ENCODE measurements around the gene C1S. TPM values are rescaled to one million over a fixed set of nuclear protein-coding genes. Genes with fewer than 3 reads are reported as not detected.
"Not testable (repeated sequence)": the region's sequence is repeated elsewhere in the genome, so short reads cannot be mapped to it uniquely, and the experiment has no call there.

C1S gene
- total RNA-seq, 2 experiments from 2014 or later = 3.6 to 5.2 TPM

GRCh38 chr12:7046383-7047105 lies 14.0 kb upstream of the C1S start:
- no peak overlapping the region for H3K4me2 ChIP-seq (ENCODE audit: low read length)
- H3K27ac ChIP-seq (ENCODE audit: low read depth, low read length, poor library complexity, severe bottlenecking) = no peak overlapping the region
- DNase-seq (ENCODE audit: low spot score) = no peak
- H3K36me3 ChIP-seq (ENCODE audit: insufficient read depth, low read length) = no peaks in the 10 kb centered on the region
- POLR2A ChIA-PET = no interaction called here
- no peaks in the 10 kb centered on the region for H3K9me3 ChIP-seq (ENCODE audit: low read length)
- CTCF ChIA-PET (ENCODE audit: unreplicated experiment) = no interaction called here
- no peaks in the 10 kb centered on the region for H3K79me2 ChIP-seq (ENCODE audit: insufficient read depth, low read depth, low read length)
- BruUV-seq (replicated peaks) = no TSS peak
- H4K20me1 ChIP-seq (ENCODE audit: insufficient read depth, low read length) = no peaks in the 10 kb centered on the region
- no peak for TF ChIP-seq CTCF (conservative IDR thresholded peaks at IDR 0.05; ENCODE audit: low read length)
- no peak for TF ChIP-seq EZH2phosphoT487 (IDR thresholded peaks at IDR 0.05; ENCODE audit: borderline replicate concordance, low read depth, low read length)
- H3K4me3 ChIP-seq (ENCODE audit: low read depth, low read length, poor library complexity, severe bottlenecking) = no peak overlapping the region
- H3K9me2 ChIP-seq (ENCODE audit: insufficient read depth, low read length) = no peaks in the 10 kb centered on the region
- H3K4me1 ChIP-seq (ENCODE audit: insufficient read depth, low read length, poor library complexity, severe bottlenecking) = peaks cover 6% of the 10 kb centered on the region
- intact Hi-C loops (cut with micrococcal nuclease; ENCODE audit: unreplicated experiment) = no loop called here
- no peak overlapping the region for H2AFZ ChIP-seq (ENCODE audit: low read length)

GRCh38 chr12:7047306-7047705 lies 13.2 kb upstream of the C1S start:
- H3K27ac ChIP-seq (ENCODE audit: low read depth, low read length, poor library complexity, severe bottlenecking) = no peak overlapping the region
- H3K79me2 ChIP-seq (ENCODE audit: insufficient read depth, low read depth, low read length) = no peaks in the 10 kb centered on the region
- no peaks in the 10 kb centered on the region for H3K9me2 ChIP-seq (ENCODE audit: insufficient read depth, low read length)
- H3K4me2 ChIP-seq (ENCODE audit: low read length) = no peak overlapping the region
- ChIA-PET POLR2A (no interaction called here), CTCF (ENCODE audit: unreplicated experiment) (no interaction called here)
- peaks cover 6% of the 10 kb centered on the region for H3K4me1 ChIP-seq (ENCODE audit: insufficient read depth, low read length, poor library complexity, severe bottlenecking)
- H2AFZ ChIP-seq (ENCODE audit: low read length) = no peak overlapping the region
- no peak overlapping the region for H3K4me3 ChIP-seq (ENCODE audit: low read depth, low read length, poor library complexity, severe bottlenecking)
- H4K20me1 ChIP-seq (ENCODE audit: insufficient read depth, low read length) = no peaks in the 10 kb centered on the region
- no TSS peak for BruUV-seq (replicated peaks)
- no peaks in the 10 kb centered on the region for H3K36me3 ChIP-seq (ENCODE audit: insufficient read depth, low read length)
- no peak for DNase-seq (ENCODE audit: low spot score)
- no peaks in the 10 kb centered on the region for H3K9me3 ChIP-seq (ENCODE audit: low read length)
- intact Hi-C loops (cut with micrococcal nuclease; ENCODE audit: unreplicated experiment) = no loop called here
- TF ChIP-seq CTCF (conservative IDR thresholded peaks at IDR 0.05; ENCODE audit: low read length) = no peak
- TF ChIP-seq EZH2phosphoT487 (IDR thresholded peaks at IDR 0.05; ENCODE audit: borderline replicate concordance, low read depth, low read length) = no peak

- H3K27ac ChIP-seq (ENCODE audit: low read depth, low read length, poor library complexity, severe bottlenecking); H4K20me1 ChIP-seq (ENCODE audit: insufficient read depth, low read length); intact Hi-C loops (cut with micrococcal nuclease; ENCODE audit: unreplicated experiment); H3K4me1 ChIP-seq (ENCODE audit: insufficient read depth, low read length, poor library complexity, severe bottlenecking); H3K4me2 ChIP-seq (ENCODE audit: low read length); H3K4me3 ChIP-seq (ENCODE audit: low read depth, low read length, poor library complexity, severe bottlenecking); DNase-seq (ENCODE audit: low spot score); H2AFZ ChIP-seq (ENCODE audit: low read length); H3K9me2 ChIP-seq (ENCODE audit: insufficient read depth, low read length); BruUV-seq (replicated peaks); POLR2A ChIA-PET; H3K9me3 ChIP-seq (ENCODE audit: low read length); H3K36me3 ChIP-seq (ENCODE audit: insufficient read depth, low read length); CTCF ChIA-PET (ENCODE audit: unreplicated experiment); H3K79me2 ChIP-seq (ENCODE audit: insufficient read depth, low read depth, low read length): not testable (repeated sequence)
Observed at GRCh38 chr12:7049445-7049951, 11.0 kb upstream of the C1S start.

- POLR2A ChIA-PET = interaction anchor here (0.6 to 0.7 kb wide), 2 partner anchors 26 to 460 kb away, joined by 3 to 5 read pairs; no protein-coding TSS in a partner anchor
- H3K27ac ChIP-seq (ENCODE audit: low read depth, low read length, poor library complexity, severe bottlenecking); H3K79me2 ChIP-seq (ENCODE audit: insufficient read depth, low read depth, low read length); BruUV-seq (replicated peaks); H3K4me1 ChIP-seq (ENCODE audit: insufficient read depth, low read length, poor library complexity, severe bottlenecking); H3K9me2 ChIP-seq (ENCODE audit: insufficient read depth, low read length); H2AFZ ChIP-seq (ENCODE audit: low read length); H3K9me3 ChIP-seq (ENCODE audit: low read length); H4K20me1 ChIP-seq (ENCODE audit: insufficient read depth, low read length); DNase-seq (ENCODE audit: low spot score); H3K4me3 ChIP-seq (ENCODE audit: low read depth, low read length, poor library complexity, severe bottlenecking); H3K36me3 ChIP-seq (ENCODE audit: insufficient read depth, low read length); intact Hi-C loops (cut with micrococcal nuclease; ENCODE audit: unreplicated experiment); H3K4me2 ChIP-seq (ENCODE audit: low read length); CTCF ChIA-PET (ENCODE audit: unreplicated experiment): not testable (repeated sequence)
Observed at GRCh38 chr12:7049973-7050372, 10.5 kb upstream of the C1S start.

All from OCI-LY7 (cell line).